ENCODE data around the gene ATOSA. TPM values are rescaled to one million over a fixed set of nuclear protein-coding genes. Genes with fewer than 3 reads are reported as not detected.

The ATOSA gene
- total RNA-seq, 1 experiment from 2014 or later, result 5.8 TPM

DNA sequence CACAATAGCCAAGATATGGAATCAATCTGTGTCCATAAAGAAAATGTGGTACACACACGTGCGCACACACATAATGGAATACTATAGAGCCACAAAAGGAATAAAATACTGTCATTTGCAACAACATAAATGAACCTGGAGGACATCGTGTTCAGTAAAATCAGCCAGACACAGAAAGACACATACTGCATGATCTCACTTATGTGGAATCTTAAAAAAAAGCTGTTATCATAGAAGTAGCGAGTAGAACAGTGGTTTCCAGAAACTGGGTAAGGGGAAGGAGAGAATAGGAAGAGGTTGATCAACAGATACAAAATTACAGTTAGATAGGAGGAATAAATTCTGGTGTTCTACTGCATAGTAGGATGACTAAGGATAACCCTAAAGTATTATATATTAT, 11.1 kb downstream of the ATOSA start:
- Histone ChIP-seq H2BK12ac (ENCODE audit: insufficient read length, low read depth, low read length) (no peak overlapping the region), H4K5ac (ENCODE audit: insufficient read length, low read depth, low read length) (no peak overlapping the region), H2AFZ (ENCODE audit: low read length) (no peak overlapping the region), H3K56ac (ENCODE audit: insufficient read length, low read depth, low read length) (no peak overlapping the region), H3T11ph (ENCODE audit: low read length) (no peak overlapping the region), H2AK5ac (ENCODE audit: insufficient read length, low read length) (no peak overlapping the region), H2BK5ac (ENCODE audit: insufficient read length, low read length) (no peak overlapping the region), H4K91ac (ENCODE audit: insufficient read length, low read depth, low read length) (no peak overlapping the region), H3K27me3 (ENCODE audit: insufficient read depth, low read length) (no peaks in the 10 kb centered on the region), H2BK15ac (ENCODE audit: low read depth, low read length) (no peak overlapping the region), H4K8ac (replicated peaks; ENCODE audit: insufficient read length, low read depth, low read length) (no peak overlapping the region), H4K20me1 (ENCODE audit: control insufficient read depth, insufficient read depth, insufficient read length) (no peaks in the 10 kb centered on the region), H3K9ac (ENCODE audit: extremely low read depth, insufficient read length, low read length) (no peak overlapping the region), H3K4me1 (ENCODE audit: insufficient read depth, low read length) (no peaks in the 10 kb centered on the region), H3K4ac (ENCODE audit: low read depth, low read length) (no peak overlapping the region), H3K79me2 (ENCODE audit: insufficient read depth, low read length) (no peaks in the 10 kb centered on the region), H3K4me2 (ENCODE audit: insufficient read depth, insufficient read length, low read length) (no peak overlapping the region), H3K9me3 (ENCODE audit: control insufficient read depth, low read depth, low read length) (no peaks in the 10 kb centered on the region), H2BK20ac (ENCODE audit: low read depth, low read length, poor library complexity, severe bottlenecking) (no peak overlapping the region), H3K18ac (ENCODE audit: insufficient read length, low read depth, low read length) (no peak overlapping the region), H3K27ac (ENCODE audit: insufficient read length, low read depth, low read length) (no peak overlapping the region), H3K23ac (ENCODE audit: insufficient read length, low read depth, low read length) (no peak overlapping the region), H3K14ac (ENCODE audit: insufficient read depth, low read length) (no peak overlapping the region), H2BK120ac (ENCODE audit: low read depth, low read length, poor library complexity, severe bottlenecking) (no peak overlapping the region), H3K79me1 (ENCODE audit: insufficient read depth, low read depth, low read length, poor library complexity, severe bottlenecking) (no peaks in the 10 kb centered on the region), H3K23me2 (ENCODE audit: insufficient read length, low read depth, low read length, poor library complexity, severe bottlenecking) (no peaks in the 10 kb centered on the region)
- Mint-ChIP-seq H3K27ac (no peak overlapping the region), H3K9me3 (no peaks in the 10 kb centered on the region), H3K36me3 (ENCODE audit: insufficient read depth in 1 of 3, low read depth in 3 of 3) (no peaks in the 10 kb centered on the region), H3K4me1 (peaks cover 3 to 11% of the 10 kb centered on the region in 2 experiments; a peak in 2 of 4 replicates), H3K27me3 (ENCODE audit: low read depth) (no peaks in the 10 kb centered on the region), H3K4me3 (no peak overlapping the region)
- TF ChIP-seq, protein P1, sequence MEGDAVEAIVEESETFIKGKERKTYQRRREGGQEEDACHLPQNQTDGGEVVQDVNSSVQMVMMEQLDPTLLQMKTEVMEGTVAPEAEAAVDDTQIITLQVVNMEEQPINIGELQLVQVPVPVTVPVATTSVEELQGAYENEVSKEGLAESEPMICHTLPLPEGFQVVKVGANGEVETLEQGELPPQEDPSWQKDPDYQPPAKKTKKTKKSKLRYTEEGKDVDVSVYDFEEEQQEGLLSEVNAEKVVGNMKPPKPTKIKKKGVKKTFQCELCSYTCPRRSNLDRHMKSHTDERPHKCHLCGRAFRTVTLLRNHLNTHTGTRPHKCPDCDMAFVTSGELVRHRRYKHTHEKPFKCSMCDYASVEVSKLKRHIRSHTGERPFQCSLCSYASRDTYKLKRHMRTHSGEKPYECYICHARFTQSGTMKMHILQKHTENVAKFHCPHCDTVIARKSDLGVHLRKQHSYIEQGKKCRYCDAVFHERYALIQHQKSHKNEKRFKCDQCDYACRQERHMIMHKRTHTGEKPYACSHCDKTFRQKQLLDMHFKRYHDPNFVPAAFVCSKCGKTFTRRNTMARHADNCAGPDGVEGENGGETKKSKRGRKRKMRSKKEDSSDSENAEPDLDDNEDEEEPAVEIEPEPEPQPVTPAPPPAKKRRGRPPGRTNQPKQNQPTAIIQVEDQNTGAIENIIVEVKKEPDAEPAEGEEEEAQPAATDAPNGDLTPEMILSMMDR (conservative IDR thresholded peaks at IDR 0.05), result no peak
- WGBS (ENCODE audit: extremely low coverage, insufficient read length, low lambda C conversion rate), result no CpG with 5 or more reads among the region's 4 CpGs
- no peak for DNase-seq
